T follicular helper cell (primary cell): ENCODE results near the gene SPTLC3.

ENCODE experiments used
- DNase-seq: peaks from one replicate; pipeline ENCODE4 v3.0.0-alpha.2; 2020; ENCODE audit warnings: low read depth

The SPTLC3 gene

GRCh38 chr20:13031751-13032150 is 23.0 kb downstream of the SPTLC3 start:
- no peak for DNase-seq

DNA sequence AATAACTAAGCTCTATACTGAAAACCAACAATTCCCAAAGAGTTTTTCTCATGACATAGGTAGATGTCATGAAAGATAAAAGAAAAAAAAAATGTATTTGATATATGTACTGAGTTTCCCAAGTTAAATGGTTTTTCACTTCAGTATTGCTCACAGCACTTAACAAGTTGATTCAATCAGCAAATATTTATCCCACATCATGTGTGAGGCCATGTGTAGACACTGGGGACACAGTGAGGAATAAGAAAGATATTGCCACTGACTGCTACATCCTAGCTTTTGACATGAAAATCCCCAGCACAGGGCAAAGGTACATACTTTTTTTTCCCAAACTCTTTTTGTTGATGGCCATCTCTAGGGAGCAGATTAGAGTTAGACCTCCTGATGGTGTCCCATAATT is 25.3 kb downstream of the SPTLC3 start:
- DNase-seq = no peak

GRCh38 chr20:13034936-13035335 is 26.2 kb downstream of the SPTLC3 start:
- DNase-seq = no peak

DNA sequence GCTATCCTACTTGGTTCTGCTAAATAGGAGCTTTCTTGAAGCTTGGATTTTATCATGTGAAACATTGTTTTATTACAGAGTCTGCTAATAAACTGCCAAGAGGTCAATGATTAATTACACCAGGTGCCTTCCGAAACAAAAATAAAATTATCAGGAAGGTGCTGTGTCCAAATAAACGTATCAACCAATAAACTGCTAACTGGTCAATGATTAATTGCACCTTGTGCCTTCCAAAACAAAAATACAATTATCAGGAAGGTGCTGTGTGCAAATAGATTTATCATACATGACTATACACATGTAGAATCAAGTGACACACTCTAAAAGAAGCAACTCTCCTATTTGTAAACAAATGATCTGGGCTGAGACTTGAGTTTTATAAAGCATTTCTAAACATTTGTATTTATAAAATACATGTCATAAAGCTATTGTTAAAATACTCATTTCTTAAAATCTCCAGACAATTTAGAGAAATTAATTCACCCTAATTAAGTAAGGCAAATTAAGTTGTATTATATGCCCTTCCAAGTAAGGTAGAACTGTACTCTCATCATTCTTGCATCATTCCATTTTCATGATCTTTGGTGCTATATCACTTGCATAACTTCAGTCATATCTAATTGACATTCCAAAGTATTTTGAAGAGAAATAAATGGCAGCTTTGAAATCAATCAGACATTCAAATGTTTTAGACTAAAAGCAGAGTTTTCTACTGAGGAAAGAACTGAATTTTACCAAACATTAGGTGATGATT is 26.8 kb downstream of the SPTLC3 start:
- no peak for DNase-seq

GRCh38 chr20:13037727-13038126 is 29.0 kb downstream of the SPTLC3 start:
- no peak for DNase-seq

DNA sequence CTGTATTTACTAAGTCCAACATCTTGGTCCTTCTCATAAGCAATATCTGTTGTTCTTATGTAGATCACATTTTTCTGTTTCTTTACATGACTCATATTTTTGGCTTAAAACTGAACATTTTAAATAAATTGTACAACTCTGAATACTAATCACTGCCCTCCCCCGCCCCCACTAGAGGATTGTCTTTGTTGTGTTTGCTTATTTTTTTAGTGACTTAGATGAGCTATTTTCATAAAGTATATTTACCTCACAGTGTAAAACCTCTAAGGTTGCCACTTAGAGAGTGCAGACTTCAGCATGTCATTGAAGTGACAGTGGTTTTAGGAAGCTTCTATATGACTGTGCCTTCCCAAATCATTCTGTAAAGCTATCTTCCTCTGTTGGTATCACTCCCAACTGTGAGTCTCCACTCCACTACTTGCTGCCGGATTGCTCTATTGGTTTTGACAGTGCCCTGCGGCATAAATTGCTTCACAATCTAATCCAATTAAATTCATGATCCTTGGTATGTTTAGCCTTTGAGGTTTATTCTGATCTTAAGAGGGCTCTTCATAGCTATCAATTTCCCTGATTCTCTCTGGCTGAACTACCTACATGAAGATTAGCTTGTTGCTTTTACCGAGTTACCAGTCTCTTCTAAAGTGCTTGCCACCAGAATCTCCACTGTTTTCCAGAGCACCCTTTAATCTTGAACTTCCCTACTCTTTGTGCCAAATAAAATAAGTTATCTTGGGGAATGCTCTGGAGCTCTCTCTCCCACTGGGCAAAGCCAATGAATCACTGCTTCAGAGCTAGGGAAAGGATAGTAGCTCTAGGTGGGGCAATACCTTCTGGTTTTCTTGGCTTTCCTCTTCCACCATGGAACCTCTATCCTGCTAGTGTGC is 33.0 kb downstream of the SPTLC3 start:
- DNase-seq = no peak

DNA sequence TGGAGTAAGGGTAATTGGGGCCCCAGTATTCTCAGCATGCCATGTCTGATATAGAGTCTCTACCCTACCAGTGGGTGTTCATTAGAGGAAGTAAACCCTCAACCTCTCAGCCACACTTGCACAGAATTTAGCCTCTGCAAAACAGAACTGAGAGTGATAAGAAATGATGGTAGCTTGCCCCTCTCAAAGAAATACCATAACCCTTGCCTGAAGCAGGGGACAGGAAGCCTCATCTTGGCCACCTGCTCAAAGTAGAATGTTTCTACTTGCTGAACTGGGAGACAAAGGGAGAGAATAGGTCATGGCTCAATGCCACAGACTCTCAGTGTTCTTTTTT is 33.7 kb downstream of the SPTLC3 start:
- no peak for DNase-seq

DNA sequence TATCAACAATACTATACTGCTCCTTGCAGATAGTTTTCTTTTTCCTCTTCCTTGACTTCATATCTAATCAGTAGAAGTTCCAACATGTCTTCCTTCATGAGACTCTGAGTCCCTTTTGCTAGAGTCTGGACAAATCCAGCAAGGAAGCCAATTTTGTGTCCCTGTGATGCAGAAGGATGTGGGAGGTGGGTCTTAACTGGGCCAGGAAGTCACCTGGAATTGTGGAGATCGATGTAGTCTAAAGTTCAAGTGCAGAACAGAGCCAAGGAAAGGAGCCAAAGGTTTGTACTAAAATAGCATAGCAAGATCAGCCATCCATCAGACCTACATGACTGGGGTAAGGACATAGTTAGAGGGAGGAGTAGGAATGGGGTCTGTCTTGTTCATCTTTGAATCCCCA is 37.6 kb downstream of the SPTLC3 start:
- no peak for DNase-seq

DNA sequence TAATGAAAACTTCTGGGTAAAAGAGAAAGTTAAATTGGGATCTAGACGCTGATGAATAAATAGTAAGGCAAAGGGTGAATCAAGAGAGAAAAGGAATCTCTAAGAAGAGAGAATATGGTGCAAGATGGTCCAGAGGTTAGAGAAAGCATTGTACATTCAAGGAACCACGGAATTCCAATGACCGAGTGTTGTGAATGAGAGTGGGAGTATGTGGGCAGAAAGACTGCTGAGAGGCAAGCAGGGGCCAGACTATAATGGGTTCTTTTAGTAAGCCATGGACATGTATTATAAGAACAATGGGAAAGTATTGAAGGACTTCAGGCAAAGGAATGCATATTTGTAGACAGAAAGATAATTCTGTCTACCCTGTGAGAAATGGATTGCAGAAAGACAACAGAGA is 45.2 kb downstream of the SPTLC3 start:
- DNase-seq = no peak

- no peak for DNase-seq
These were observed 50.1 kb downstream of the SPTLC3 start for GRCh38 chr20:13058666-13059389.

DNA sequence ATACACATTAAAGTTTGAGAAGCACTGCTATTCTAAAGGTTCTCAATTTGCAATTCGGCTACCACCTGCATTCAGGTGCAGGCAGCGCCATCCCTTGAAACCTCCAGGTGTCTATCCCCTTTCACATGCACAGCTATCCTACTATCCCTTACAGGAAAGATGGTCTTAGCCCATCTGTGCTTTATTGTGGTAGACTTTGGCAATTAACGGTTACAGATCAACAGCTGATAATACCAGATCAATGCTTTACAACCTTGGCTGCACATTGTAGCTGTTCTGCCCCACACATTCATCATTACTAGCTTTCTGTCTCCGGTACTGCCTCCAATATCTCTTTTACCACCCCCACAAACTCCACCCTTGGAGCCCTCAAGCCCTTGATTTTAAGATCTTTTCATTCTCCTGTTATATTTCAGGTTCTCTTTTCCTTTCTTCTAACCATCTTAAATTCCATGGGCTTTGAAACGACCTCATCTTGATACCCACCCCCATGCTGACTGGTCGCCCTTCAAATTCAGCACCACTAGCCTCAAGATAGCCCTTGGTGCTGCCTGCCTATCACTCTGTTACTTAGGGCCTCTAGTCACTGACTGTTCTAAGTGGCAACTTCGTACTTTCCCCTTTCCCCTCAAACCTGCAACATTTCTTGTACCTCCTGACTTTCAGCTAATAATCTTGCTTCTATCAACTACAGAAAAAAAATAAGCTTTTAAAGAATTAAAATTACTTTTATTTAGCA is 50.8 kb downstream of the SPTLC3 start:
- no peak for DNase-seq

- DNase-seq = no peak
These were observed 51.6 kb downstream of the SPTLC3 start for GRCh38 chr20:13060327-13060726.

- DNase-seq = no peak
These were observed 52.6 kb downstream of the SPTLC3 start for GRCh38 chr20:13061381-13061780.

GRCh38 chr20:13062789-13063188 is 54.0 kb downstream of the SPTLC3 start:
- no peak for DNase-seq

GRCh38 chr20:13068336-13068735 is 59.6 kb downstream of the SPTLC3 start:
- no peak for DNase-seq

- DNase-seq = no peak
These were observed 73.1 kb downstream of the SPTLC3 start for GRCh38 chr20:13081877-13082276.

DNA sequence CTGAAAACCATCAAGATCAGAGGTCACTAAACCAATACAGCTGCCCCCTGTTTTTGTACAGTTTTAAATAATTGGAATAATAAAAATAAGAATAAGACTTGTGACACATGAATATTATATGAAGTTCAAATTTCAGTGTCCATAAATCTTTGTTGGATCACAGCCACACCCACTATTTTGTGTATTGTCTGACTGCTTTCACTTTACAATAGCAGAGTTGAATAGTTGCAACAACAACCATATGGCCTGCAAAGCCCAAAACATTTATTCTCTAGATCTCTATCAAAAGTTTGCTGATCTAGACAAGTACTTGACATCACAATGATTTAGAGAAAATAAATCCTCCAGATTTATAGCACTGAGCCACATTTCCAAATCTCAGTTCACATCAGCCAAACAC is 73.6 kb downstream of the SPTLC3 start:
- DNase-seq = no peak

DNA sequence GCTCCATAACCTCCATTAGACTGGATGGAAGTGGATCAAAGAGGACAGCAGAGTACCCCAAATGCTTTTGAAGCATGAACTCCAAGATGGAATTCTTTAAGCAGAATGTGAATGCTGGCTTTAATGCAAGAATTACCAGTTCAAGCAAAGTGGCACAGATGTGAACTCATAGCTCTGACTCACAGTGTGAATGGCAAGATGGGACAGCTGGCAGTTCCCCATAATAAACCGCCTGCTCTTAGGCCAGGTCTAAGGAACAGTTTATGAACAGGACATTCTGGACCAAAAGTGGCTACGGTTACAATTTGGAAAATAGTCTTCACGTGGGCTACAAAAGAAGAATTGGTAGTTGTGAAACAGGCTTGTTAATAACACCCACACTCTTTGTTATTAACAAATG is 76.5 kb downstream of the SPTLC3 start:
- DNase-seq = no peak

GRCh38 chr20:13089950-13090469 is 81.2 kb downstream of the SPTLC3 start:
- no peak for DNase-seq

DNA sequence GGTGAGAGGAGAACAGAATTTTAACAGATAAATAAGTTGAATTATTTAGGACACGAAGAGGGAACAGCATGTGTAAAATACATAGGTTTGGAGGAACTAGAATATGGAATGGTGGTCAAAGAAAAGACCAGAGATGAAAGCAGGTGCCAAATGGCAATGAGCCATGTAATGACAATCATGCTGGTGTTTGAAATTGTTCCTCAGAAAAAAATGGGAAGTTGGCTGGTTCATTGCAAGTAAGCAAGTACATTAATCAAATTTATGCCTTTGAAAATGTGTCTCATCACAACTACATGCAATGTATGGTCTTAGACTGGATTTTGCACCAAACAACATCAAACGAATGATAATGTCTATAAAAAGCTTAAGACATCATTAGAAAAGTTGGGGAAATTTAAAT is 83.3 kb downstream of the SPTLC3 start:
- no peak for DNase-seq

DNA sequence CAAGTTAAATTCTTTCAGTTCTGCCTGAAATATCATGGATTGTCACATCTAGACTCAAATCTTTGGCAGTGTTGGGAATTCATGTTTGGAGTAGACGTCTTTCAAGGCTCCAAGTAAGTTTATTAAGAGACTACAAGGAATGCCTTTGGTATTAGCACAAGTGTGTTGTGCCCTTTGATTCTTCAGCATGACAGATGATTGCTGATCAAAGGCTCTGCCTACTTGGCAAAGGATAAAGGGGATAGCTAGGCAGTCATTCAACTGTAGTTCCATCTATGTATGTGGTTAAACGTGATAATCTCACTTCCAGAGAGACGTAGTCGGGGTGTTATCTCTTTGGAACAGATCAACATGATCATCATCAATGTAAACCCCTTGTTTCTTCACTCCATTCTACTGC is 86.2 kb downstream of the SPTLC3 start:
- DNase-seq = no peak
